Naive thymus-derived CD8-positive, alpha-beta T cell (primary cell): ENCODE measurements around the gene OLFML2A. TPM values are rescaled to one million over a fixed set of nuclear protein-coding genes. Genes with fewer than 3 reads are reported as not detected.

Experiments
- ATAC-seq, 2 donors: fragments of 150-1000 bp; cut with Tn5 transposase in 1 of 2; sonication (Bioruptor Pico), chemical (Tn5 transposase) in 1 of 2; 1 replicate in 1 of 2; 2 replicates in 1 of 2; pipeline ENCODE4 v1.10.0; 2021; ENCODE audit warnings: mild to moderate bottlenecking in 2 of 2, moderate library complexity in 2 of 2
- POLR2A ChIA-PET: fragments of 350-600 bp; sonication (Branson Sonifier 250); formaldehyde crosslinking; loops from one replicate; lab custom pipeline; 2021; ENCODE audit warnings: antibody characterized with exemption; lab: Charles Lee
- DNase-seq, 10 donors: peaks; one replicate each; pipeline versions ENCODE4 v3.0.0 to v3.0.0-alpha.2; 2020 to 2022
- H3K27ac Mint-ChIP-seq, 10 donors: one replicate each; pipeline ENCODE4 v1.8.0; 2020 to 2022; ENCODE audit warnings: mild to moderate bottlenecking in 10 of 10, mixed read lengths in 10 of 10, moderate library complexity in 4 of 10, inconsistent platforms in 1 of 10
- H3K27me3 Mint-ChIP-seq, 5 donors: one replicate each; pipeline ENCODE4 v1.8.0; 2021 to 2022; ENCODE audit warnings: mixed read lengths in 5 of 5
- H3K36me3 Mint-ChIP-seq, 3 donors: one replicate each; pipeline ENCODE4 v1.8.0; 2020 to 2022; ENCODE audit warnings: mixed read lengths in 3 of 3, mild to moderate bottlenecking in 2 of 3, inconsistent platforms in 1 of 3
- H3K4me1 Mint-ChIP-seq, 4 donors: one replicate each; pipeline ENCODE4 v1.8.0; 2021 to 2022; ENCODE audit warnings: mixed read lengths in 4 of 4
- H3K4me3 Mint-ChIP-seq, 10 donors: one replicate each; pipeline ENCODE4 v1.8.0; 2020 to 2022; ENCODE audit warnings: mild to moderate bottlenecking in 10 of 10, mixed read lengths in 10 of 10, moderate library complexity in 6 of 10, inconsistent platforms in 1 of 10
- H3K9me3 Mint-ChIP-seq, 9 donors: one replicate each; pipeline ENCODE4 v1.8.0; 2020 to 2022; ENCODE audit warnings: mixed read lengths in 9 of 9, mild to moderate bottlenecking in 3 of 9, inconsistent platforms in 1 of 9, moderate library complexity in 1 of 9
- polyA plus RNA-seq, 3 donors: library from polyadenylated mRNA; unstranded; fragments of 300-500 nt; fragmentation: Illumina TruSeq; gene quantifications; one replicate each; pipeline ENCODE4 v1.2.3, GENCODE V29; 2021
- total RNA-seq, 8 experiments: library from RNA in 2 of 8; stranded (reverse) in 2 of 8; gene quantifications; one replicate each; pipeline ENCODE4 v1.2.3 and lab custom pipeline; 2021 to 2026

Gene OLFML2A
- total and polyA plus RNA-seq, 5 experiments from 2014 or later, result 0.05 TPM; not detected in 4

GRCh38 chr9:124749284-124749683 lies 27.6 kb upstream of the OLFML2A start:
- no peak for ATAC-seq
- Mint-ChIP-seq H3K27me3 (peaks cover 17 to 53% (median 26%) of the 10 kb centered on the region in 5 donors), H3K27ac (no peak overlapping the region), H3K9me3 (no peaks in the 10 kb centered on the region), H3K4me3 (no peak overlapping the region), H3K36me3 (no peaks in the 10 kb centered on the region), H3K4me1 (no peaks in the 10 kb centered on the region)
- DNase-seq, result no peak
- POLR2A ChIA-PET, result interaction anchor here (0.7 kb wide), 1 partner anchor 86 kb away, joined by 3 read pairs; no protein-coding TSS in a partner anchor

- Mint-ChIP-seq H3K27ac (no peak overlapping the region), H3K4me1 (no peaks in the 10 kb centered on the region), H3K27me3 (peaks cover 22 to 58% (median 29%) of the 10 kb centered on the region in 5 donors), H3K9me3 (no peaks in the 10 kb centered on the region), H3K4me3 (no peak overlapping the region), H3K36me3 (no peaks in the 10 kb centered on the region)
- POLR2A ChIA-PET, result no interaction called here
- no peak for ATAC-seq
- DNase-seq, result no peak
These were observed 27.2 kb upstream of the OLFML2A start for GRCh38 chr9:124749781-124750180.

- H3K27ac Mint-ChIP-seq, result no peak overlapping the region
- POLR2A ChIA-PET, result no interaction called here
- H3K4me1 Mint-ChIP-seq, result peaks cover 0 to 4% (median 0%) of the 10 kb centered on the region in 4 donors
- no peaks in the 10 kb centered on the region for H3K36me3 Mint-ChIP-seq
- peaks cover 33 to 78% (median 50%) of the 10 kb centered on the region in 5 donors for H3K27me3 Mint-ChIP-seq
- no peak overlapping the region for H3K4me3 Mint-ChIP-seq
- ATAC-seq (no peak), DNase-seq (no peak)
- H3K9me3 Mint-ChIP-seq, result no peaks in the 10 kb centered on the region
These were observed 24.0 kb upstream of the OLFML2A start for GRCh38 chr9:124752967-124753366.

GRCh38 chr9:124754289-124754688 lies 22.6 kb upstream of the OLFML2A start:
- peaks cover 0 to 6% (median 0%) of the 10 kb centered on the region in 4 donors for H3K4me1 Mint-ChIP-seq
- no peaks in the 10 kb centered on the region for H3K36me3 Mint-ChIP-seq
- peaks cover 36 to 89% (median 62%) of the 10 kb centered on the region in 5 donors for H3K27me3 Mint-ChIP-seq
- no peak for ATAC-seq
- H3K27ac Mint-ChIP-seq, result no peak overlapping the region
- DNase-seq, result no peak
- POLR2A ChIA-PET, result no interaction called here
- H3K4me3 Mint-ChIP-seq, result no peak overlapping the region
- no peaks in the 10 kb centered on the region for H3K9me3 Mint-ChIP-seq

- Mint-ChIP-seq H3K27ac (no peak overlapping the region), H3K9me3 (no peaks in the 10 kb centered on the region), H3K4me1 (peaks cover 0 to 6% (median 0%) of the 10 kb centered on the region in 4 donors), H3K27me3 (peaks cover 32 to 86% (median 62%) of the 10 kb centered on the region in 5 donors), H3K4me3 (no peak overlapping the region), H3K36me3 (no peaks in the 10 kb centered on the region)
- ATAC-seq (no peak), DNase-seq (no peak)
- POLR2A ChIA-PET, result no interaction called here
These were observed 21.9 kb upstream of the OLFML2A start for GRCh38 chr9:124755061-124755460.

- POLR2A ChIA-PET, result no interaction called here
- Mint-ChIP-seq H3K4me1 (peaks cover 0 to 6% (median 0%) of the 10 kb centered on the region in 4 donors), H3K27me3 (peaks cover 33 to 84% (median 56%) of the 10 kb centered on the region in 5 donors), H3K27ac (no peak overlapping the region), H3K36me3 (no peaks in the 10 kb centered on the region), H3K4me3 (no peak overlapping the region), H3K9me3 (no peaks in the 10 kb centered on the region)
- no peak for ATAC-seq
- DNase-seq, result no peak
These were observed 20.9 kb upstream of the OLFML2A start for GRCh38 chr9:124756011-124756410.

- POLR2A ChIA-PET, result no interaction called here
- H3K27me3 Mint-ChIP-seq, result peaks cover 38 to 93% (median 61%) of the 10 kb centered on the region in 5 donors
- no peak overlapping the region for H3K4me3 Mint-ChIP-seq
- DNase-seq (no peak), ATAC-seq (no peak)
- no peaks in the 10 kb centered on the region for H3K36me3 Mint-ChIP-seq
- H3K4me1 Mint-ChIP-seq, result peaks cover 0 to 6% (median 0%) of the 10 kb centered on the region in 4 donors
- H3K27ac Mint-ChIP-seq, result no peak overlapping the region
- H3K9me3 Mint-ChIP-seq, result no peaks in the 10 kb centered on the region
These were observed 19.3 kb upstream of the OLFML2A start for GRCh38 chr9:124757616-124758015.

GRCh38 chr9:124758061-124758460 lies 18.9 kb upstream of the OLFML2A start:
- H3K4me1 Mint-ChIP-seq, result peaks cover 0 to 6% (median 0%) of the 10 kb centered on the region in 4 donors
- H3K9me3 Mint-ChIP-seq, result no peaks in the 10 kb centered on the region
- POLR2A ChIA-PET, result no interaction called here
- no peaks in the 10 kb centered on the region for H3K36me3 Mint-ChIP-seq
- DNase-seq, result no peak
- ATAC-seq, result no peak
- H3K27me3 Mint-ChIP-seq, result peaks cover 40 to 93% (median 64%) of the 10 kb centered on the region in 5 donors
- H3K4me3 Mint-ChIP-seq, result no peak overlapping the region
- H3K27ac Mint-ChIP-seq, result peak overlapping the region in 1 of 10 donors; percentile 13

GRCh38 chr9:124758691-124759090 lies 18.2 kb upstream of the OLFML2A start:
- ATAC-seq (no peak), DNase-seq (no peak)
- Mint-ChIP-seq H3K9me3 (no peaks in the 10 kb centered on the region), H3K4me1 (peaks cover 0 to 6% (median 0%) of the 10 kb centered on the region in 4 donors), H3K27me3 (peaks cover 42 to 95% (median 65%) of the 10 kb centered on the region in 5 donors), H3K36me3 (no peaks in the 10 kb centered on the region), H3K4me3 (no peak overlapping the region), H3K27ac (no peak overlapping the region)
- POLR2A ChIA-PET, result no interaction called here

GRCh38 chr9:124759327-124759726 lies 17.6 kb upstream of the OLFML2A start:
- ATAC-seq (no peak), DNase-seq (no peak)
- POLR2A ChIA-PET, result no interaction called here
- H3K27me3 Mint-ChIP-seq, result peaks cover 42 to 95% (median 65%) of the 10 kb centered on the region in 5 donors
- no peak overlapping the region for H3K27ac Mint-ChIP-seq
- no peak overlapping the region for H3K4me3 Mint-ChIP-seq
- H3K9me3 Mint-ChIP-seq, result no peaks in the 10 kb centered on the region
- no peaks in the 10 kb centered on the region for H3K36me3 Mint-ChIP-seq
- H3K4me1 Mint-ChIP-seq, result peaks cover 0 to 6% (median 0%) of the 10 kb centered on the region in 4 donors

GRCh38 chr9:124760719-124761118 lies 16.2 kb upstream of the OLFML2A start:
- POLR2A ChIA-PET, result no interaction called here
- peaks cover 36 to 93% (median 59%) of the 10 kb centered on the region in 5 donors for H3K27me3 Mint-ChIP-seq
- ATAC-seq (no peak), DNase-seq (no peak)
- H3K9me3 Mint-ChIP-seq, result no peaks in the 10 kb centered on the region
- H3K27ac Mint-ChIP-seq, result no peak overlapping the region
- H3K4me1 Mint-ChIP-seq, result peaks cover 0 to 6% (median 0%) of the 10 kb centered on the region in 4 donors
- no peaks in the 10 kb centered on the region for H3K36me3 Mint-ChIP-seq
- H3K4me3 Mint-ChIP-seq, result no peak overlapping the region

GRCh38 chr9:124761196-124761595 lies 15.7 kb upstream of the OLFML2A start:
- Mint-ChIP-seq H3K27ac (no peak overlapping the region), H3K36me3 (no peaks in the 10 kb centered on the region), H3K27me3 (peaks cover 35 to 90% (median 55%) of the 10 kb centered on the region in 5 donors), H3K4me3 (no peak overlapping the region), H3K9me3 (no peaks in the 10 kb centered on the region), H3K4me1 (peaks cover 0 to 6% (median 0%) of the 10 kb centered on the region in 4 donors)
- DNase-seq, result no peak
- POLR2A ChIA-PET, result no interaction called here
- no peak for ATAC-seq

GRCh38 chr9:124761710-124762109 lies 15.2 kb upstream of the OLFML2A start:
- ATAC-seq, result no peak
- Mint-ChIP-seq H3K4me1 (peaks cover 0 to 6% (median 0%) of the 10 kb centered on the region in 4 donors), H3K9me3 (no peaks in the 10 kb centered on the region), H3K27me3 (peaks cover 34 to 90% (median 54%) of the 10 kb centered on the region in 5 donors), H3K27ac (no peak overlapping the region), H3K4me3 (no peak overlapping the region), H3K36me3 (no peaks in the 10 kb centered on the region)
- POLR2A ChIA-PET, result no interaction called here
- no peak for DNase-seq

GRCh38 chr9:124762633-124763032 lies 14.3 kb upstream of the OLFML2A start:
- H3K27ac Mint-ChIP-seq, result no peak overlapping the region
- ATAC-seq, result no peak
- no peaks in the 10 kb centered on the region for H3K9me3 Mint-ChIP-seq
- H3K36me3 Mint-ChIP-seq, result no peaks in the 10 kb centered on the region
- peaks cover 36 to 90% (median 57%) of the 10 kb centered on the region in 5 donors for H3K27me3 Mint-ChIP-seq
- H3K4me1 Mint-ChIP-seq, result peaks cover 0 to 6% (median 0%) of the 10 kb centered on the region in 4 donors
- DNase-seq, result no peak
- H3K4me3 Mint-ChIP-seq, result no peak overlapping the region
- POLR2A ChIA-PET, result no interaction called here
